ENCODE measurements around the gene FUT7.
"Not testable (repeated sequence)": the region's sequence is repeated elsewhere in the genome, so short reads cannot be mapped to it uniquely, and the experiment has no call there.

Gene FUT7

GRCh38 chr9:137033481-137033880, 1.6 kb upstream of the FUT7 start:
- DNase-seq (ENCODE audit: low read depth in 2 of 2) = not testable (repeated sequence)

GRCh38 chr9:137032858-137033257, 970 bp upstream of the FUT7 start:
- no peak for DNase-seq (ENCODE audit: low read depth in 2 of 2)

- DNase-seq (ENCODE audit: low read depth in 2 of 2) = peak; percentile 50 to 52
These were observed 1.1 kb downstream of the FUT7 start for GRCh38 chr9:137030538-137031527.

- no peak for DNase-seq (ENCODE audit: low read depth in 2 of 2)
These were observed 1.9 kb downstream of the FUT7 start for GRCh38 chr9:137030006-137030405.

DNA sequence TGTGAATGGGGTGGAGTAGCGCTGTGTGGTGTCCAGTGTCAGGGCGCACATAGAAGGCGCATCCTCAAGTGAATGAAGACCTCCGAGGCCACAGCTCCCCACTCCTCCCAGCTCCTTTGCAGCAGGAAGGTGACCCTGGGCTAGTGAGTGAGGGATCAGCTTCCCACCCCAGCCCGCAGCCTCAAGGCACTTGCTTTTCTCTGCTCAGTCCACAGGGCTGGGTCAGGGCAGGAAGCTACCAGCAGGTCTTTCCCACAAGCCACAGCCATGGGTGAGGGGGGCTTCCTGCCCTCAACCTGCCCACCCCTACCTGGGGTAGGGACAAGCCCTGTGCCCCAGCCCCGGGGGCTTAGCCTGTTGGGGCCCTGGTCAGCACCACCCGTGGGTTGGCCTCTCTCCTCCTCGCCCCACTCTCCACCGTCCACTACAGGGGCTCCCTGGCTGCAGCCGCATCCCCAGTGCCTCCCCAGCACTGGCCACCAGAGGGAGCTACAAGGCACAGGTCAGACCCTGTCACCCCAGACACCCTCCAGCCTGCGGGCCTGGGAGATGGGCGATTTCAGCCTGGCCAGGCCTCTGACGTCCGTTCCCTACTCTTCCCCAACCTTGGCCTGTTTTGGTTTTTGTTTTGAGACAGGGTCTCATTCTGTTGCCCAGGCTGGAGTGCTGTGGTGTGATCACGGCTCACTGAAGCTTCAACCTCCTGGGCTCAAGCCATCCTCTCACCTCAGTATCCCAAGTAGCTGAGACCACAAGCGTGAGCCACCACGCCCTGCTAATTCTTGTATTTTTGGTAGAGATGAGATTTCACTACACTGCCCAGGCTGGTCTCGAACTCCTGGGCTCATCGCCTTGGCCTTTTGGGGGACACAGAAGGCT, 2.6 kb downstream of the FUT7 start:
- peak; percentile 43 to 54 for DNase-seq (ENCODE audit: low read depth in 2 of 2)

GRCh38 chr9:137028263-137029057, 3.4 kb downstream of the FUT7 start:
- peak; percentile 51 to 52 for DNase-seq (ENCODE audit: low read depth in 2 of 2)

DNA sequence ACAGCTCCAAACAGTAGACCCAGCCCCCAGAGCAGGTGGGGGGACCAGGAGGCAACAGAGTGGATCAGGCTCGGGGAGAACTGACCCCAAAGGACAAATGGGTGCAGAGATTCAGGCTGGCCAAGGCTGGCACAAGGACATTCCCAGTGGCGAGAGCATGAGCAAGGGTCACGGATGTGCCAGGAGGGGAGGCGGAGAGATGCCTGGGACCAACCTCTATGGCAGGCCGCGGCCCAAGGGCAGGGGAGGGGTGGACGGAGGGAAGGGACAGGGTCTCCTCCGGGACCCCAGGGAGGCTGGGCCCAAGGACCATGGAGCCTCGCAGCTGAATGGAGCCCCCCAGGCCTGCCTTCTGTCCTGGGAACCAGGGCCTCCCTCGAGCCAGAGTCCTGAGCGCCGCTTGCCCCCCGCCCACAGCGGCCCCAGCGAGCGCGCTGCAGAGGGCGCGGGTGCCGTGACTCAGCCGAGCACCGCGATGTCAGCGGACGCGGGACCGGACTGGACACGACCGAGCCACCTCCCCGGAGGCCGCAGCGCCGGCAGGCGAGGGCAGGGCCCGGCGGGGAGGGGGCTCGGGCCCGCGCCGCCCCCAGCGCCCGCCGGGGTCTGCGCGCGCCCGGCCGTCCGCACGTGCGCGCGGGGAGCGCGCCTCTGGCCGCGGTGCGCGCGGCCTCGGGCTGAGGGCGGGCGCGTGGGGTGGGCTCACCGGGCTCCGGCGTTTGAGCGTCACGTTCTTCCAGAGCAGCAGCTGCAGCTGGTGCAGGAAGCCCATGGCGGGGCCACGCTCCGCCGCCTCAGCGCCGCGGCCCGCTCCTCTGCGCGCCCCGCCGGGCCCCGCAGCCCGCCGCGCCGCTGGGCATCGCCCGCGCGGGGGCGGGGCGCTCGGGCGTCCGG, 4.3 kb downstream of the FUT7 start, which contains the start of gene ABCA2:
Gene ABCA2, minus strand, starts transcription at position 869 of the 894 bp plus-strand sequence. Its CDS starts 97 bp downstream, at position 772.
- no peak for DNase-seq (ENCODE audit: low read depth in 2 of 2)

DNA sequence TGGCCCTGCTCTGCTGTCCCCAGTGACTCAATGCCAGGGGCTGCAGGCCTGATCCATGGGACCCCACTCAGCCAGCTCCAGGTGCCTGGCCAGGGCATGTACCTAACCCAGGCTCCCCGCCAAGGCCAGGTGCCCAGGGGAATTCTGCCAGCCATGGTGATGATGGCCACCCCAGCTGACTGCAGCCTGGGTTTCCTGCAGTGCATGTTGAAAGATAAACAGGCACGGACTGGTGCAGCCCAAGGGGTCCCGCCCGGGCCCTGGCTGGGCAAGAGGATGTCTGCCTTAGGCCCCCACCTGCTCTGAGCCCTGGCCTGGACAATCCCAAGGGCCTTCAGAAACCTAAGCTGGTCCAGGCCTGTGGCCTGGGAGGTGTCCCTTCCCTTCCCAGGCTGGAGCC, 5.1 kb downstream of the FUT7 start:
- DNase-seq (ENCODE audit: low read depth in 2 of 2) = no peak

- DNase-seq (ENCODE audit: low read depth in 2 of 2) = no peak
These were observed 5.5 kb downstream of the FUT7 start for GRCh38 chr9:137026384-137026783.

DNA sequence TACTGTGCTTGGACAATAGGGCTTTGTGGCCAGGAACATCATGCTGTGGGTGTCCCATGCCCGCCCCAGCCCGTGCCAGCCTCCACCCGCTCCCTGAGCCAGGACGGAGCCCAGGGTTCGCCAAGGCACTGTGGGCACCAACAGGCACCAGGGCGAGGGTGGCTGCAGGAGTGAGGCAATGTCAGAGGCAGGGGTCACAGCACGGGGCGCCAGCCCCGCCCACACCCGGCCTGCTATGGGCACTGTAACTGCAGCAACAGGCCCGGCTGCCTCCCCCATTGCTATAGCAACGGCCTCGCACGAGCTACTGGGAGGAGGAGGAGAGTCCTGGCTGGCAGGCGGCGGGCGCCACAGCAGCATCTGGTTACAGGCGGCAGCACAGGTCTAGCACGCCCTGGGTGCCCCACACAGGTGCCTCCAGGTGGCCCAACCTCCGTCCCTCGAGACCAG, 6.3 kb downstream of the FUT7 start:
- no peak for DNase-seq (ENCODE audit: low read depth in 2 of 2)

- DNase-seq (ENCODE audit: low read depth in 2 of 2) = no peak
These were observed 8.3 kb downstream of the FUT7 start for GRCh38 chr9:137023583-137023991.

DNA sequence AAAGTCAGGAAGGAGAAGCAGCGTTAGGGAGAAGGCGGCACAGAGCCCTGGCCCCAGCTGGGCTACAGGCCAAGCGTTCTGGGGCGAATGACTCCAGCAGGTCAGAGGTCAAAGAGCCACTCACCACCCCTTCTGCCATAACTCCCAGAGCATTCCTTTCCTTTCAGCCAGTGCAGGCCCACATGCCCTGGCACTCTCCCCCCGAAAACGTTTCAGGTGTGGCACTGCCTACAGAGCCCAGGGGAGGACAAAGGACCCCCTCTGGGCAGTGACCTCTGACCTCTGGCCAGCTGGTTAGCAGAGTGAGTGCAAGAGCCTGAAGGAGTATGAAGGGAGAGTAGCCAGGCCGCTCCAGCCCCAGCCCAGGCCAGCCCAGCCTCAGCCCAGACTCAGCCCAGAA, 8.7 kb downstream of the FUT7 start:
- no peak for DNase-seq (ENCODE audit: low read depth in 2 of 2)

- DNase-seq (ENCODE audit: low read depth in 2 of 2) = no peak
These were observed 9.3 kb downstream of the FUT7 start for GRCh38 chr9:137022662-137023008.

DNA sequence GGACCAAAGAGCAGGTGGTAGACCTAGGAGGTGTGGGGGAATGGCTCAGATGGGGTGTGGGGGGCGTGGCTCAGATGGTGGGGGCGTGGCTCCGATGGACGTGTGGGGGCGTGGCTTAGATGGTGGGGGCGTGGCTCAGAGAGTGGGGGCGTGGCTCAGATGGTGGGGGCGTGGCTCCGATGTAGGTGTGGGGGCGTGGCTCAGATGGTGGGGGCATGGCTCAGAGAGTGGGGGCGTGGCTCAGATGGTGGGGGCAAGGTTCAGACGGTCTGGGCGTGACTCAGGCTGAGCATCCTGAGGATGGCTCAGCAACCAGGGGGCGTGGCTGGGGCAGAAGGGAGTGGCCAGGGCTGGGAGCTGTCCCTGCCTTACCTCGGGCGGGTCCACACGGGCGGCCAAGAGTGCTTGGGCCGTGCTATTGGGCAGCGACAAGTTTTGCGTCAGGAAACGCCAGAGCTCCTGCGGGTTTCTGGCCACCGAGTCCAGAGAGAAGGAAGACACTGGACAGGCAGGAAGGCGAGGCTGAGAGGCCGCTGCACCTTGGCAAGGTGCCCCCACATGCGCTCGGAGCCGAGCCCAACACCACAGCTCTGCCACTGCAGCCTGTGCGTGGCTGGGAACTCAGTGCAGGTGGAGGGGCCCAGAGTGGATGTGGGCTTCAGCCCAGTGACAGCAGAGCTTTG, 9.8 kb downstream of the FUT7 start:
- DNase-seq (ENCODE audit: low read depth in 2 of 2) = peak; percentile 72 to 78

DNA sequence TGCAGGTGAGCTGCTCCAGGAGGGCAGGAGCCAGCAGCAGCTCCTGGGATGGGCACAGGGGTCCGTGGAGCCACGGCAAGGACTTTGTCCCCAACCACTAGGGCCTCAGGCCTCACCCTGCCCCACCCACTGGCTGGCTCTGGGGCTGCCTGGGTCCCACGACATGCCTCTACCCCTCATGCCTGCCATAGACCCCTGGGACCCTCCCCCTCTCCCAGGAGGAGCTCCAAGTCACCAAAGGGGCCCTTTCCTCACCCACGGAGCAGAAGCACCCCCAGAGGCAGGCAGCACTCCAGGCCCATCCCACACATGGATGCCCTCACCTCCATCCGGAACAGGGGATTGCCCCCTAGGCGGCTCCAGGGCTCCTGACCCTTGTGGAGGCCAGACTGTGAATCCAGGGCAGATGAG, 10.3 kb downstream of the FUT7 start:
- no peak for DNase-seq (ENCODE audit: low read depth in 2 of 2)

DNA sequence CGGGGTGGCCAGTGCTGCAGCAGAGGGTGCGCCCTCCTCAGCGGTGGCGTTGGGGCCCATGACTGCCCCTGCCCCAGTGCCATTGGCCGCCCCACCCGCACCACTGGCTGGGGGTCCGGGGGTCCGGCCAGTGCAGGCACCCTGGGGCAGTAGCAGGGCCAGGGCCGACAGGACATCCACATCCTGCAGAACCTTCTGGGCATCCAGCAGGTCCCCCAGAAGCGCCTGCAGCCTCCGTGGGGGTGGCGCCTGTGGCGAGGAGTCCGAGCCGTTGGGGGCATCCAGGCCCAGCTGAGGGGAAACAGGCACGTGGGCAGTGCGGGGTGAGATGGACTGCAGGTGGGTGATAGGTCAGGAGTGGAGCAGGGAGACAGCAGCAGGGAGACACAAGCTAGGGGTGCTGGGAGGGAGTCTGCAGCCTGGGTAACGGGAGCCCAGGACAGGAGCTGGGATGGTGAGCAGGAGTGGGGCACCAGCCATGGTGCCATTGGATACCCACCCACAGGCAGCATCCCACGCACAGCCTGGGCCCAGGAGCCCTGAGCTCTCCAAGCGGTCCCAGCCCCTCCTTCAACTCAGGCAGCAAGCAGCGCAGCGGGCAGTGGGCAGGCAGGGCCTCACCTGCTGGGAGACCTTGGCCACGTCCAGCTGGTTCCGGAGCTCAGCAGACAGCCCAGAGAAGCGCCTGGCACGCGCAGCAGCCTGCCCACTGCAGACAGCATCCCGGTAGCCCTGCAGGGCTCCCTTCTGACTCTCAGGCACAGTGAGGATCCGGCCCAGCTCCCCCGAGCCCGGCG, 10.9 kb downstream of the FUT7 start:
- no peak for DNase-seq (ENCODE audit: low read depth in 2 of 2)

- DNase-seq (ENCODE audit: low read depth in 2 of 2) = no peak
These were observed 11.8 kb downstream of the FUT7 start for GRCh38 chr9:137019891-137020683.
